Measurements from ENCODE around the gene CHST13.
"Not testable (repeated sequence)": the region's sequence is repeated elsewhere in the genome, so short reads cannot be mapped to it uniquely, and the experiment has no call there.

CHST13 gene

DNA sequence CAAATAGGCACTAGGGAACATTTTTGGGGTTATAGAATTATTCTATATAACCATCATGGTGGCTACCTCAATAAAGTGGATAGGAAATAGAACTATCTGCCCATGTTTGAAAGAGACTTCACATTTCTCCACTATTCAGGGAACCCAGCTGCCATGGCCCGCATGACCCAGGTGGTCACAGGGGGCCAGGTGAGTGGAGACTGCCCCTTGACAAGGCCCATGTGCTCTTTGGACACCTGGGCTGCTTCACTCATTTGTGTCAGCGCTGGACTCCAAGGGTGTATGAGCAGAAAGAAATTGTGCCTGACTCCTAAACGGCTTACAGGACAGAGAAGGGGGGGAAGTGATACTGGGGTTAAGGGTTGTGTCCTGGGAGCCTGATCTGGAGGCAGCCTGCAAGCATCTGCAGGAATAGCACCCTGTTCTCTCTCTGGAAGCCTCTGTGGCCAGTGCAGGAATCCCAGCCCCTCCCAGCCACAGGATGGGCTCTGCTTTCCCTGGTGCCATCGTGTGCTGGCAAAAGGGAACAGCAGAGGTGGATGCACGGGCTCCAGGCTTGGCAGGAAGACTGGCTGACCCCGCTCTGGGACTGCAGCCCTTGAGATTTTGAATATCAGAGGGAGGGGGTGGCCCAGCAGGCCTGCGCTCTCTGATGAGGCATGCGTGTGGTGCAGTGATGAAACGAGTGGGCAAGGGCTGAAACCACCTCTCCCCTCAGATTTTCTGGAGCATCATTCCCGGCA, 43.9 kb downstream of the CHST13 start:
- H3K4me3 ChIP-seq (ENCODE audit: low read length) = no peak overlapping the region
- TF ChIP-seq ZNF274 (IDR thresholded peaks at IDR 0.05; ENCODE audit: low read depth, low read length) = no peak

DNA sequence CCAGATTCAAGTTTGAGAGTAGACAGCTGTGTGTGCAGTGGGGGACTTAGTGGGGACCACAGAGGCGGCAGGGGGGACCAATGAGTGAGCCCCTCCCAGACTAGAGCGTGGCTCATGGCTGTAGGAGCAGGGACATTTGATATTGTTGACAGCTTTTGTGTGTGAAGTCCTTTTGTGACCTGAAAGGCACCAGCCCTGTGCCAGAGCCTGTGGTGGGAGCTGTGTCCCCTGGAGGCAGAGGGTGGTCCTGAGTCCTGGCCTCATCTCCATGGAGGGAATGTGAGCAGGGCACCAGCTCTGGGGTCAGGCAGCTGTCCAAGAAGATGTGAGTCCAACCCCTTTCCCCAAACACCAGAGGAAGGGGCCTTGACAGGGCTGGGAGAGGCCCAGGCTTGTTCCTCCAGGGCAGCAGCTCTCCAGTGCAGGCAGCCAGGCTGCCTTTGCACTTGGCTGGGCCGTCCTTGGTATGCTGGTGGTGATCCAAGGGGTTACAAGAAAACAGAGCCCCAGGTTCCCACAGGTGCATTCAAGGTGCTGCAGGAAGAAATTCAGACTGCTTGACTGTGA, 44.9 kb downstream of the CHST13 start:
- TF ChIP-seq ZNF274 (IDR thresholded peaks at IDR 0.05; ENCODE audit: low read depth, low read length) = no peak
- H3K4me3 ChIP-seq (ENCODE audit: low read length) = no peak overlapping the region

DNA sequence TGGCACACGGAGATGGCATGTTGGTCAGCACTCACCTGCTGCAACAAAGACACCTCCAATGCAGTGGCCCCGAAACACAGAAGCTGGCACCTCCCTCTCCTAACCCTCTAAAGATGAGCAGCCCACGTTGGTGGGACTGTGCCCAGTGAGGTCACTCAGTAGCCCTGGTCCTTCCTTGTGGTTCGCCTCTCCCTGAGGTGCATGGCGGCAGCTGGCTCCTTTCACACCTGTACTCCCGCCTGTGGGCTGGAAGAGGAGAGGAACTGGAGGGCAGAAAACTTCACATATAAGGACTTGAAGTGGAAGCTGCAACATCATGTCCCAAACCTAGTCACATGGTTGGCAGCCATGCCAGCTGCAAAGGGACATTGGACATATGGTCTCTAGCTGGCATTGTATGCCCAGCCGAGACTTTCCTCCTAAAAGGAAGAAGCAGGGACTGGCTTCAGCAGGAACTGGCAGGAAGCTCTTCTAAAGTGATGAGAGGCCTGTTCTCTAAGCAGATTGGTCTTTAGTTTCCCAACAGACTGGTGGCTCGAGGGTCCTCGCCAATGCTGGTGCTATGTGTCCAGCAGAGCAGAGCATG, 45.5 kb downstream of the CHST13 start:
- no peak for TF ChIP-seq ZNF274 (IDR thresholded peaks at IDR 0.05; ENCODE audit: low read depth, low read length)
- H3K4me3 ChIP-seq (ENCODE audit: low read length) = no peak overlapping the region

DNA sequence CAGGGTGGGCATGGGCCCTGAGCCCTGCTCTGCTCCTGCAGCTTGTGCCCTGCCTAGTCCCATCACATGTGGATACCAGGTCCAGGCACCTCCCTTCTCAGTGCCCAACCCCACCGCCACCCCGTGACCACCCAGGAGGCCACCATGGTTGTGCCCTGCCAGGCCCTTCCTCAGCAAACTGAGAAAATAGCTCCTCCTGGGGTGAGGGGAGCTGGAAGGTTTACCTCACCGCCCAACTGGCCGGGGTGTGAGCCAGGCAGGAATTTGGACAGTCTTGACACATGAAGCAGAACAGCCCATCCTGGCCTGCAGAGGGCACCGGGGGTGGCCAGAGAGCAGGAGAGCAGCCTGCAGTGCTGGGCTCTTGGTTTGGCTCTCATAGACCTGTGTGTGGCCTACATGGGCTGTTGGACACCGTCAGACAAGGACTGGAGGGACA, 46.2 kb downstream of the CHST13 start:
- H3K4me3 ChIP-seq (ENCODE audit: low read length) = no peak overlapping the region
- TF ChIP-seq ZNF274 (IDR thresholded peaks at IDR 0.05; ENCODE audit: low read depth, low read length) = no peak

DNA sequence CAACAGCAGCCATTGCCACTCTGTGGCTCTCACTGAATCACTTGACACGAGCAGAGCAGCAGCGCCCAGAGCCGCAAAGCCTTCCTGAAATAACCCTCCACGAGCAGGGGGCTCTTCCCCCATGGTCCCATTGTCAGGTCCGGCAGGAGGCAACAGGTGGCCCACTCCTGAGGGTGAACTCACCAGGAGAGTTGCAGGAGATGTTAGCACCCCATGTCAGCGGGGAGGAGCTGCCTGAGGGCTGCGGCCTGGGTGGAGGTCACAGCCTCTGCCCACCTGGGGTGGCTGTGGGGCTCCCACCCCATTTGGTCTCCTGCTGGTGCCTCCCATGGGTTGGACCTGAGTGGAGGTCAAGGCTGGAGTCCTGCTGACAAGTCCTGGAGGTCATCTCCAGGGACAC, 47.1 kb downstream of the CHST13 start:
- no peak for TF ChIP-seq ZNF274 (IDR thresholded peaks at IDR 0.05; ENCODE audit: low read depth, low read length)
- H3K4me3 ChIP-seq (ENCODE audit: low read length) = no peak overlapping the region

DNA sequence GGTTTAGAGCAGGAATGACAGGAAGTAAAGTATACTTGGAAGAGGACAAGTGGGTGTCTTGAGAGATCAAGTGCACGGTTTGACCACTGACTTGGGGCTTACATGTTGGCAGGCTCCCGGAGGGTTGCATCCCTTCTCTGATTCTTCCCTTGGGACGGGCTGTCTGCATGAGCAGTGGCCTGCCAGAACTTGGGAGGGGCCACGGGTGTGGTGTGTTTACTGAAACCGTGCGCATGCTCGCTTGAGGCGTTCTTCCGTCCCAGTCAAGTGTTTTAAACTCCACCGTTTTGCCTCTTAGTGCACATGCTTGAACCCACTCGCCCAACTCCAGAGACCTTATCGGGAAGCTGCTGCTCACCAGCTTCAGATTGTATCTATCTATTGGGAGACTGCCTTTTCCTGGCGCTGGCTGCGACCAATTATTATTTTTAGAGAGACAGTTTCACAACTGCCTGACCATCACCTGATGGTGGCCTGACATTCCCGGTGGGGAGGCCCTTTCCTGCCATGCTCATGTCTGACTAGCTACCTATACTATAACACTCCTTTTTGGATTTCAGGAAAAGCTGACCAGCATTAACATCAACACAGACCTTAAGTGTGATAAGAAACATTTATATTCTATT, 49.6 kb downstream of the CHST13 start:
- no peak for TF ChIP-seq ZNF274 (IDR thresholded peaks at IDR 0.05; ENCODE audit: low read depth, low read length)
- no peak overlapping the region for H3K4me3 ChIP-seq (ENCODE audit: low read length)

DNA sequence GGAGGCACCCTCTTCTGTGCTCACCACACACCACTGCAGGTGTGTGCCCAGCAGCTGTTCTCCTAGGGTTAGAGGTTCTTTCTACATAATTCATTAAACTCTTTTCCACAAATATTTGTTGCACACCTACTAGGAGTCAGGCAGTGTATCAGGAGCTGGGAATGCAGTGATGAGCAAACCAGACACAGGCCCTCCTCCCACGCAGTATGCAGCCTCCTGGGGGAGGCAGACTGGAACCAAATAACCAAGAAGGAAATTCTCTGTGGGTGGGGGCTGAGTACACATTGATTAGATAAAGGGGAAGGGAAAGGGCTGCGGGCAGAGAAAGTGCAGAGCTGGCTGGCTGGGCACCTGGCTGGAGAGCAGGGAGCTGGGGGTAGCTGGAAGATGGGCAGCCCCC, 53.3 kb downstream of the CHST13 start:
- TF ChIP-seq ZNF274 (IDR thresholded peaks at IDR 0.05; ENCODE audit: low read depth, low read length) = no peak
- H3K4me3 ChIP-seq (ENCODE audit: low read length) = no peak overlapping the region

DNA sequence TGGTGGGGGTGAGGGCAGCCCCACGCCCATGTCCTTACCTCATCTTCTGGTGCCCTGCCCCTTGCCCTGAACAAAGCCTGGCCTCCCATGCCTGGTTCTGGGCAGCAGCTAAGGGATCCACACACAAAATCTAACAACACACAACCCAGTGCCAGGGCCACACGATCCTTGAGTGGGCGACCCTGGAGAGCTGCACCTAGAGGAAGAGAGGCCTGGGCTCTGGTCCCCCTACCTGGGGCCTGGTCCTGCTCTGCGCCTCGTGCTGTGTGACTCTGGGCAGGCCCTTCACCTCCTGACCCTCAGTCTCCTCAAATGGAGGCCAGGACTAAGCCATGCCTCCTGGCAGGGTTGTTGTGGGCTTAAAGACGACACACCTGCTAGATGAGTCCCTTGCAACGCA, 54.7 kb downstream of the CHST13 start:
- H3K4me3 ChIP-seq (ENCODE audit: low read length) = no peak overlapping the region
- TF ChIP-seq ZNF274 (IDR thresholded peaks at IDR 0.05; ENCODE audit: low read depth, low read length) = no peak

DNA sequence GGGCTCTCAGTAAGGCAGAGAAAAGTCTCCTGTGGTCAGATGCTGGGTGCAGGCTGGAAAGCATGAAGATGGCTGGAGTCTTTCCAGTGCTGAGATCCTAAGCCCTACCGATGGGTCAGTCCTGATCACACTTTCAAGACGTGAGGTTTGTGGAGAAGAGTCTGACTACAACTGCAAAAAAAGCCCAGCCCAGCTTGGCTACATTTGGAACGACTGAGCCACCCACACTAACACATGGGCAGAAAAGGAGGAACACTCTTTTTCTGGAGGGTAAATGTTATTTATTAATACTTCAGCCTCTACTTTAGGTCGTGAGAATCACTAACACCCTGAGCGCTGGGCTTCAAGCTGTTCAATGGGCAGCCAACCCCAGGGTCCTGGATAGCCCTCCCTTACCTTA, 56.8 kb downstream of the CHST13 start:
- no peak for TF ChIP-seq ZNF274 (IDR thresholded peaks at IDR 0.05; ENCODE audit: low read depth, low read length)
- H3K4me3 ChIP-seq (ENCODE audit: low read length) = no peak overlapping the region

DNA sequence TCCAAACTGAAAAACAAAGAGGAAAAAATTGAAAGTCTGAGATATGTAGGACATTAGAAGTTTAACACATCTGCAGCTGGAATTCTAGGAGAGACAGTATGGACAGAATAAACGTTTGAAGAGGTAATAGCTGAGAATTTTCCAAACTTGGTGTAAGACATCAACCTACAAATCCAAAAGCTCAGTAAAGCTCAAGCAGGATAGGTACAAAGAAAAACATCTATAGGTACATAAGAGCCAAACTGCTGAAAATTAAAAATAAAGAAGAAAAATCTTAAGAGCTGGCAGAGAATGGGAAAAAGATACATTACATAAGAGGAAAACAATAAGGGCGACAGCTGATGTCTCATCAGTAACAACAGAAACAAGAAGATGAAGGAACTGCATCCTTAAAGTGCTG, 57.6 kb downstream of the CHST13 start:
- H3K4me3 ChIP-seq (ENCODE audit: low read length) = no peak overlapping the region
- no peak for TF ChIP-seq ZNF274 (IDR thresholded peaks at IDR 0.05; ENCODE audit: low read depth, low read length)

DNA sequence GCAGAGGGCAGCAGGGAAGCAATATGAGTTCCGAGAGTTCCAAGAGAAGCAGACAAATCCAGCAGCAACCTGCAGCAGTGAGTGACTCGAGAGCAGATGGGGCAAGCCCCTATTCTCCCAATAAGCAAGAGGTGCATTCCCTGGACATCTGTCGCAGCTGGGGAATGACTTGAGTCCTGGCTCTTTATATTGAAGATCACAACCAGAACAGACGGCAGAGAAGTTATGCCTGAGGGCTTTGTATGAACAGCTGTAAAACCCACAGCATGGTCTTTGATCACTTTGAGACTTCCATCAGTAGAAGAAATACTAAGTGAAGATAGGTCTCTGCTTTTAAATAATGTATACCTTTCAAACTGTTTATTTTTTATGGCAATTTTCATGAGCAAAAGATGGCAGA, 58.4 kb downstream of the CHST13 start:
- no peak for TF ChIP-seq ZNF274 (IDR thresholded peaks at IDR 0.05; ENCODE audit: low read depth, low read length)
- H3K4me3 ChIP-seq (ENCODE audit: low read length) = no peak overlapping the region

DNA sequence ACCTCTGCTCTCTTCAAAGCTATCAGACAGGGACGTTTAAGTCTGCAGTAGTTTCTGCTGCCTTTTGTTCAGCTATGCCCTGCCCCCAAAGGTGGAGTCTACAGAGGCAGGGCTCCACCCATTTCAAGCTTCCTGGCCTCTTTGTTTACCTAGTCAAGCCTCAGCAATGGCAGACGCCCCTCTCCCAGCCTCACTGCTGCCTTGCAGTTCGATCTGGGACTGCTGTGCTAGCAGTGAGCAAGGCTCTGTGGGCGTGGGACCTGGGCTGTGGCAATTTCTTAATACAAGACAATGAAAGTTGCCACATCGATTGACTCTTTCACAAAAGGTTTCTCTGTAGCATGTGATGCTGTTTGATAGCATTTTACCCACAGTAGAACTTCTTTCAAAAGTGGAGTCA, 67.6 kb downstream of the CHST13 start:
- H3K4me3 ChIP-seq (ENCODE audit: low read length) = not testable (repeated sequence)

Measured in GM08714 (cell line).